ENCODE results near the gene MYT1. TPM values are rescaled to one million over a fixed set of nuclear protein-coding genes. Genes with fewer than 3 reads are reported as not detected.

Gene MYT1
- polyA plus RNA-seq, 3 donors, result not detected

DNA sequence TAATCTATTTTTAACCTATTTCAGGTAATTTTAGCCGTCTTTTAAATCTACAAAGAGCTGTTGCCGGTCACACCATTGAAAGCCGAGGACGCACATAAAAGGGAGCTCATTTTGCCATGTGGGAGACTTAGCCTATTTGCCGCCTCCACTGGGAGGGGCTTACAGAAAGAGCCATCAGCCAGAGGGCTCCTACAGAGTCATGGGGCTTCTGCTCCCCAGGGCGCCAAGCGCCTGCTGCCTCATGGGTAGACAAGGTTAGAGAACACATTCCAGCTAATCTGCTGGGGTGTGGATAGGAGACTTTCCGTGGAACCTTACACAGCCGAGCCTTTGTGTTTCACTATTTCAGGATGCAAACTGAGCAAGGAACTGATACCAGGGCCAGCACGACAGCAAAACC is 103.9 kb downstream of the MYT1 start:
- H3K27me3 Mint-ChIP-seq (ENCODE audit: low read depth in 3 of 3), result no peaks in the 10 kb centered on the region

DNA sequence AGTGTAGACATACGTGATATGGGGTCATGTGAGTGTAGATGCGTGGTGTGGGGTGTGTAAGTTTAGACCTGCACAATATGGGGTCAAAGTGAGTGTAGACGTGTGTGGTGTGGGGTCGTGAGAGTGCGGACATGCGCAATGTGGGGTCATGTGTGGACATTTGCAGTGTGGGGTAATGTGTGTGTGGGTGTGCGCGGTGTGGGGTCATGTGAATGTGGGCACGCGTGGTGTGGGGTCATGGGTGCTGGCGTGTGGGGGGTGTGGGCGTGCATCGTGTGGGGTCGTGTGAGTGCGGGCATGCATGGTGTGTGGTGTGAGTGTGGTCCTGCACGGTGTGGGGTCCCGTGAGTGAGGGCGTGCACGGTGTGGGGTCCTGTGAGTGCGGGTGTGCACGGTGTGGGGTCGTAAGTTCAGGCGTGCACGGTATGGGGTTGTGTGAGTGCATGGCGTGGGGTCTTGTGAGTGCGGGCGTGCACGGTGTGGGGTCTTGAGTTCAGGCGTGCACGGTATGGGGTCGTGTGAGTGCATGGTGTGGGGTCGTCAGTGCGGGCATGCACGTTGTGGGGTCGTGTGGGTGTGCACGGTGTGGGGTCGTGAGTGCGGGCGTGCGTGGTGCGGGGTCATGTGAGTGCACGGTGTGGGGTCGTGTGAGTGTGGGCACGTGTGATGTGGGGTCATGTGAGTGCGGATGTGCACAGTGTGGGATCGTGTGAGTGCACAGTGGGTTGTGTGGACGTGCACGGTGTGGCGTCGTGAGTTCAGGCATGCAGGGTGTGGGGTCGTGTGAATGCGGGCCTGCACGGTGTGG is 105.6 kb downstream of the MYT1 start:
- no peaks in the 10 kb centered on the region for H3K4me1 ChIP-seq (ENCODE audit: control insufficient read depth in 1 of 2, insufficient read depth in 2 of 2, low read length in 2 of 2)
- H3K4me3 ChIP-seq (replicated peaks in 1 of 3; ENCODE audit: low read depth in 2 of 3, low read length in 3 of 3), result no peak overlapping the region
- 97% methylated on average over 44 of the region's 53 CpGs for WGBS (ENCODE audit: insufficient coverage)
- peak overlapping the region in 1 of 7 donors; percentile 3 for H3K27ac Mint-ChIP-seq
- H3K27me3 Mint-ChIP-seq (ENCODE audit: low read depth in 3 of 3), result no peaks in the 10 kb centered on the region
- no peak for DNase-seq
- peaks cover 39 to 79% of the 10 kb centered on the region in 2 donors for H3K36me3 ChIP-seq (replicated peaks in 1 of 2; ENCODE audit: control insufficient read depth in 1 of 2, insufficient read depth in 2 of 2, low read length in 2 of 2)
- H3K36me3 Mint-ChIP-seq, result peaks cover 58 to 68% of the 10 kb centered on the region in 2 donors
- no peak overlapping the region for H3K27ac ChIP-seq (ENCODE audit: low read depth in 1 of 2, low read length in 2 of 2)
- H2AFZ ChIP-seq (ENCODE audit: insufficient read depth, low read depth, low read length, poor library complexity, severe bottlenecking), result no peak overlapping the region
- peaks cover 8% of the 10 kb centered on the region for H4K20me1 ChIP-seq (ENCODE audit: insufficient read depth, low read length)
- TF ChIP-seq, protein P1, sequence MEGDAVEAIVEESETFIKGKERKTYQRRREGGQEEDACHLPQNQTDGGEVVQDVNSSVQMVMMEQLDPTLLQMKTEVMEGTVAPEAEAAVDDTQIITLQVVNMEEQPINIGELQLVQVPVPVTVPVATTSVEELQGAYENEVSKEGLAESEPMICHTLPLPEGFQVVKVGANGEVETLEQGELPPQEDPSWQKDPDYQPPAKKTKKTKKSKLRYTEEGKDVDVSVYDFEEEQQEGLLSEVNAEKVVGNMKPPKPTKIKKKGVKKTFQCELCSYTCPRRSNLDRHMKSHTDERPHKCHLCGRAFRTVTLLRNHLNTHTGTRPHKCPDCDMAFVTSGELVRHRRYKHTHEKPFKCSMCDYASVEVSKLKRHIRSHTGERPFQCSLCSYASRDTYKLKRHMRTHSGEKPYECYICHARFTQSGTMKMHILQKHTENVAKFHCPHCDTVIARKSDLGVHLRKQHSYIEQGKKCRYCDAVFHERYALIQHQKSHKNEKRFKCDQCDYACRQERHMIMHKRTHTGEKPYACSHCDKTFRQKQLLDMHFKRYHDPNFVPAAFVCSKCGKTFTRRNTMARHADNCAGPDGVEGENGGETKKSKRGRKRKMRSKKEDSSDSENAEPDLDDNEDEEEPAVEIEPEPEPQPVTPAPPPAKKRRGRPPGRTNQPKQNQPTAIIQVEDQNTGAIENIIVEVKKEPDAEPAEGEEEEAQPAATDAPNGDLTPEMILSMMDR (IDR thresholded peaks at IDR 0.05), result no peak
- no peak overlapping the region for H3K9ac ChIP-seq (ENCODE audit: insufficient read depth, low read length, poor library complexity, severe bottlenecking)
- no peaks in the 10 kb centered on the region for H3K79me2 ChIP-seq (ENCODE audit: insufficient read depth, low read length)
- peaks cover 0 to 1% (median 0%) of the 10 kb centered on the region in 7 donors for H3K9me3 Mint-ChIP-seq
- H3K4me1 Mint-ChIP-seq, result no peaks in the 10 kb centered on the region
- no peak overlapping the region for H3K4me3 Mint-ChIP-seq
- no peaks in the 10 kb centered on the region for H3K9me3 ChIP-seq (replicated peaks in 1 of 2; ENCODE audit: control insufficient read depth in 1 of 2, insufficient read depth in 1 of 2, low read length in 2 of 2)
- no peaks in the 10 kb centered on the region for H3K27me3 ChIP-seq (ENCODE audit: control insufficient read depth in 2 of 2, insufficient read depth in 2 of 2, low read length in 2 of 2)
- intact Hi-C loops (cut with micrococcal nuclease), result no loop called here
- H3K4me2 ChIP-seq (replicated peaks; ENCODE audit: extremely low read depth, low read length, poor library complexity, severe bottlenecking), result no peak overlapping the region

More for the DNA sequence above, 103.9 kb downstream of the MYT1 start:
- Histone ChIP-seq H3K79me2 (ENCODE audit: insufficient read depth, low read length) (no peaks in the 10 kb centered on the region), H3K4me1 (ENCODE audit: control insufficient read depth in 1 of 2, insufficient read depth in 2 of 2, low read length in 2 of 2) (no peaks in the 10 kb centered on the region), H3K4me2 (replicated peaks; ENCODE audit: extremely low read depth, low read length, poor library complexity, severe bottlenecking) (no peak overlapping the region), H3K4me3 (replicated peaks in 1 of 3; ENCODE audit: low read depth in 2 of 3, low read length in 3 of 3) (no peak overlapping the region), H4K20me1 (ENCODE audit: insufficient read depth, low read length) (peaks cover 14% of the 10 kb centered on the region), H3K27ac (ENCODE audit: low read depth in 1 of 2, low read length in 2 of 2) (no peak overlapping the region), H3K27me3 (ENCODE audit: control insufficient read depth in 2 of 2, insufficient read depth in 2 of 2, low read length in 2 of 2) (no peaks in the 10 kb centered on the region), H3K9me3 (replicated peaks in 1 of 2; ENCODE audit: control insufficient read depth in 1 of 2, insufficient read depth in 1 of 2, low read length in 2 of 2) (no peaks in the 10 kb centered on the region), H2AFZ (ENCODE audit: insufficient read depth, low read depth, low read length, poor library complexity, severe bottlenecking) (no peak overlapping the region), H3K36me3 (replicated peaks in 1 of 2; ENCODE audit: control insufficient read depth in 1 of 2, insufficient read depth in 2 of 2, low read length in 2 of 2) (peaks cover 34 to 77% of the 10 kb centered on the region in 2 donors), H3K9ac (ENCODE audit: insufficient read depth, low read length, poor library complexity, severe bottlenecking) (no peak overlapping the region)
- Mint-ChIP-seq H3K4me3 (no peak overlapping the region), H3K4me1 (no peaks in the 10 kb centered on the region), H3K36me3 (peaks cover 58 to 67% of the 10 kb centered on the region in 2 donors), H3K27ac (no peak overlapping the region), H3K9me3 (peaks cover 0 to 1% (median 0%) of the 10 kb centered on the region in 7 donors)
- WGBS (ENCODE audit: insufficient coverage), result 100% methylated on average over 8 of the region's 10 CpGs
- TF ChIP-seq, protein P1 (IDR thresholded peaks at IDR 0.05), result no peak
- no peak for DNase-seq
- intact Hi-C loops (cut with micrococcal nuclease), result no loop called here

Measured in CD14-positive monocyte (primary cell).